NCI-H2196 (cell line): ENCODE data around the gene MYH11.
"Not testable (repeated sequence)": the region's sequence is repeated elsewhere in the genome, so short reads cannot be mapped to it uniquely, and the experiment has no call there.

Source experiments
- DNase-seq: peaks from one replicate; lab custom pipeline; 2025; ENCODE audit not compliant: unreplicated experiment; lab: John Stamatoyannopoulos, UW

Gene MYH11

GRCh38 chr16:15879255-15879811, 22.5 kb upstream of the MYH11 start:
- DNase-seq = peak; percentile 37

- DNase-seq = no peak
These were observed 19.7 kb upstream of the MYH11 start for GRCh38 chr16:15876503-15876902.

- DNase-seq = peak; percentile 65
These were observed 18.0 kb upstream of the MYH11 start for GRCh38 chr16:15874745-15875314.

- DNase-seq = no peak
These were observed 16.9 kb upstream of the MYH11 start for GRCh38 chr16:15873737-15874136.

GRCh38 chr16:15873301-15873700, 16.5 kb upstream of the MYH11 start:
- DNase-seq = no peak

- DNase-seq = no peak
These were observed 13.2 kb upstream of the MYH11 start for GRCh38 chr16:15870011-15870410.

GRCh38 chr16:15866451-15866850, 9.6 kb upstream of the MYH11 start:
- no peak for DNase-seq

- DNase-seq = no peak
These were observed 8.9 kb upstream of the MYH11 start for GRCh38 chr16:15865742-15866141.

- no peak for DNase-seq
These were observed 8.1 kb upstream of the MYH11 start for GRCh38 chr16:15864939-15865338.

GRCh38 chr16:15861996-15862395, 5.2 kb upstream of the MYH11 start:
- no peak for DNase-seq

- no peak for DNase-seq
These were observed 2.3 kb upstream of the MYH11 start for GRCh38 chr16:15858921-15859668.

- no peak for DNase-seq
These were observed 1.1 kb upstream of the MYH11 start for GRCh38 chr16:15857724-15858560.

- DNase-seq = no peak
These were observed 646 bp downstream of the MYH11 start for GRCh38 chr16:15856182-15856581.

GRCh38 chr16:15855704-15856003, 1.2 kb downstream of the MYH11 start:
- no peak for DNase-seq

- no peak for DNase-seq
These were observed 1.7 kb downstream of the MYH11 start for GRCh38 chr16:15854906-15855703.

GRCh38 chr16:15854061-15854460, 2.8 kb downstream of the MYH11 start:
- DNase-seq = no peak

- DNase-seq = no peak
These were observed 3.8 kb downstream of the MYH11 start for GRCh38 chr16:15853021-15853420.

GRCh38 chr16:15850555-15850954, 6.3 kb downstream of the MYH11 start:
- not testable (repeated sequence) for DNase-seq

GRCh38 chr16:15849209-15849981, 7.4 kb downstream of the MYH11 start:
- no peak for DNase-seq

GRCh38 chr16:15847611-15848175, 9.1 kb downstream of the MYH11 start:
- DNase-seq = no peak
